NCI-H1436 (cell line): ENCODE data around the gene CCNDBP1.
"Not testable (repeated sequence)": the region's sequence is repeated elsewhere in the genome, so short reads cannot be mapped to it uniquely, and the experiment has no call there.

ENCODE experiments used
- DNase-seq: peaks from one replicate; lab custom pipeline; 2025; lab: John Stamatoyannopoulos, UW

Gene CCNDBP1

GRCh38 chr15:43185157-43186002, at the start of gene CCNDBP1:
Gene CCNDBP1 (plus strand): TSS chr15:43185403. CDS start chr15:43185499, 96 bp downstream.
- DNase-seq = peak; percentile 66

- DNase-seq = no peak
These were observed 41.8 kb upstream of the CCNDBP1 start for GRCh38 chr15:43143203-43143941.

- no peak for DNase-seq
These were observed 40.7 kb upstream of the CCNDBP1 start for GRCh38 chr15:43144512-43144911.

- no peak for DNase-seq
These were observed 39.0 kb upstream of the CCNDBP1 start for GRCh38 chr15:43146184-43146583.

GRCh38 chr15:43150191-43150929, 34.8 kb upstream of the CCNDBP1 start:
- DNase-seq = no peak

- no peak for DNase-seq
These were observed 33.5 kb upstream of the CCNDBP1 start for GRCh38 chr15:43151688-43152087.

- no peak for DNase-seq
These were observed 31.9 kb upstream of the CCNDBP1 start for GRCh38 chr15:43153269-43153668.

- no peak for DNase-seq
These were observed 19.3 kb upstream of the CCNDBP1 start for GRCh38 chr15:43165801-43166325.

- DNase-seq = not testable (repeated sequence)
These were observed 17.9 kb upstream of the CCNDBP1 start for GRCh38 chr15:43167261-43167660.

- no peak for DNase-seq
These were observed 16.8 kb upstream of the CCNDBP1 start for GRCh38 chr15:43168192-43169107.

GRCh38 chr15:43169888-43170287, 15.3 kb upstream of the CCNDBP1 start:
- DNase-seq = no peak

GRCh38 chr15:43175656-43176309, 9.4 kb upstream of the CCNDBP1 start:
- not testable (repeated sequence) for DNase-seq

- not testable (repeated sequence) for DNase-seq
These were observed 8.1 kb upstream of the CCNDBP1 start for GRCh38 chr15:43177147-43177546.

- DNase-seq = no peak
These were observed 1.9 kb upstream of the CCNDBP1 start for GRCh38 chr15:43183270-43183669.

GRCh38 chr15:43184407-43185124, 637 bp upstream of the CCNDBP1 start:
- DNase-seq = no peak

GRCh38 chr15:43186003-43186353, 775 bp downstream of the CCNDBP1 start:
- no peak for DNase-seq

GRCh38 chr15:43187544-43188155, 2.4 kb downstream of the CCNDBP1 start:
- DNase-seq = peak; percentile 42

GRCh38 chr15:43189296-43189695, 4.1 kb downstream of the CCNDBP1 start:
- no peak for DNase-seq

- DNase-seq = no peak
These were observed 5.0 kb downstream of the CCNDBP1 start for GRCh38 chr15:43190178-43190577.

- DNase-seq = no peak
These were observed 8.5 kb downstream of the CCNDBP1 start for GRCh38 chr15:43193710-43194109.
